ENCODE data around the gene RETREG3.

The RETREG3 gene

GRCh38 chr17:42535155-42536047 is 73.8 kb downstream of the RETREG3 start:
- in situ Hi-C loops (cut with MboI; ENCODE audit: low sequenced_read_pairs), result no loop called here

- in situ Hi-C loops (cut with MboI; ENCODE audit: low sequenced_read_pairs), result no loop called here
Measured at GRCh38 chr17:42531455-42532354, 77.5 kb downstream of the RETREG3 start.

GRCh38 chr17:42530952-42531454 is 78.2 kb downstream of the RETREG3 start:
- in situ Hi-C loops (cut with MboI; ENCODE audit: low sequenced_read_pairs), result no loop called here
